Subcutaneous adipose tissue (tissue), 4 donors: ENCODE results near the gene ZSCAN9. TPM values are rescaled to one million over a fixed set of nuclear protein-coding genes. Genes with fewer than 3 reads are reported as not detected.

Experiments used
- total RNA-seq, 4 donors: library from RNA; depleted of rRNA; stranded (reverse); fragments of >200 nt; gene quantifications; one replicate each; pipeline ENCODE4 v1.1.0, GENCODE V29; 2016
- TF ChIP-seq, protein P1 (sequence below): fragments of 450-650 bp; IDR thresholded peaks from one replicate; pipeline ENCODE4 v1.5.1; 2016; ENCODE audit warnings: low read depth, mild to moderate bottlenecking, control low read depth, antibody characterized with exemption, moderate library complexity

ZSCAN9 gene
- 10 to 100 TPM in 3 of 4 donors, 1 to 10 TPM in 1; 8.2 to 16.2 (median 13.5) TPM for total RNA-seq

- TF ChIP-seq, protein P1, sequence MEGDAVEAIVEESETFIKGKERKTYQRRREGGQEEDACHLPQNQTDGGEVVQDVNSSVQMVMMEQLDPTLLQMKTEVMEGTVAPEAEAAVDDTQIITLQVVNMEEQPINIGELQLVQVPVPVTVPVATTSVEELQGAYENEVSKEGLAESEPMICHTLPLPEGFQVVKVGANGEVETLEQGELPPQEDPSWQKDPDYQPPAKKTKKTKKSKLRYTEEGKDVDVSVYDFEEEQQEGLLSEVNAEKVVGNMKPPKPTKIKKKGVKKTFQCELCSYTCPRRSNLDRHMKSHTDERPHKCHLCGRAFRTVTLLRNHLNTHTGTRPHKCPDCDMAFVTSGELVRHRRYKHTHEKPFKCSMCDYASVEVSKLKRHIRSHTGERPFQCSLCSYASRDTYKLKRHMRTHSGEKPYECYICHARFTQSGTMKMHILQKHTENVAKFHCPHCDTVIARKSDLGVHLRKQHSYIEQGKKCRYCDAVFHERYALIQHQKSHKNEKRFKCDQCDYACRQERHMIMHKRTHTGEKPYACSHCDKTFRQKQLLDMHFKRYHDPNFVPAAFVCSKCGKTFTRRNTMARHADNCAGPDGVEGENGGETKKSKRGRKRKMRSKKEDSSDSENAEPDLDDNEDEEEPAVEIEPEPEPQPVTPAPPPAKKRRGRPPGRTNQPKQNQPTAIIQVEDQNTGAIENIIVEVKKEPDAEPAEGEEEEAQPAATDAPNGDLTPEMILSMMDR: no peak
Measured at GRCh38 chr6:28225056-28225834, at the start of gene ZSCAN9. TSS of gene ZSCAN9 (plus strand) at chr6:28225275. CDS start at chr6:28227085, 1,810 bp downstream.

- TF ChIP-seq, protein P1: no peak
Measured at GRCh38 chr6:28176373-28176772, 48.7 kb upstream of the ZSCAN9 start.

- TF ChIP-seq, protein P1: no peak
Measured at GRCh38 chr6:28182255-28182654, 42.8 kb upstream of the ZSCAN9 start.

DNA sequence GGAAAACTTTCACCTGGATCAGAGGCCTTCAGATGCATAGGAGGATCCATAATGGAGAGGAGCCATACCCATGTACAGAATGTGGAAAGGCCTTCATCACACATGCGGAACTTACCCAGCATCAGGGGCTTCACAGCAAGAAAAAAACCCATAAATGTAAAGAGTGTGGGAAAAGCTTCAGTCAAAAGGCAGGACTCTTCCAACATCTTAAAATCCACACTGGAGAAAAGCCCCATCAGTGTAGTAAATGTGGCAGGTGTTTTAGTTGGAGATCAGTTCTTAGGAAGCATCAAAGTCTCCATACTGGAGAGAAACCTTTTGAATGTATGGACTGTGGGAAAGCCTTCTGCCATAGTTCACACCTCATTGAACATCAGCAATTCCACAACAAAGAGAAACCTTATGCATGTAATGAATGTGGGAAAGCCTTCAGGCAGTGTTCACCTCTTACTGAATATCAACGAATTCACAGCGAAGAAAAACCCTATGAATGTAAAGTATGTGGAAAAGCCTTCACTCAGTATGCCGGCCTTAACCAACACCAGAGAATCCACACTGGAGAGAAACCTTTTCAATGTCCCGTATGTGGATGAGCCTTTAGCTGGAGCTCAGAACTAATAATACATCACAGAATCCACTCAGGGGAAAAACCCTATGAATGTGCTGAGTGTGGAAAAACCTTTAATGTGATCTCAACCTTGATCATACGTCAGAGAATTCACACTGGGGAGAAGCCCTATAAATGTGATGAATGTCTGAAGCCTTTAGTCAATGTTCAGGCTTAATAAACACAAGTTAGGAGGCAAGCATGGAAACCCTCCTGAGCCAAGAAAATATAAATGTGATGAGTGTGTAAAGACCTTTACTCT, 36.7 kb upstream of the ZSCAN9 start:
- TF ChIP-seq, protein P1: no peak

DNA sequence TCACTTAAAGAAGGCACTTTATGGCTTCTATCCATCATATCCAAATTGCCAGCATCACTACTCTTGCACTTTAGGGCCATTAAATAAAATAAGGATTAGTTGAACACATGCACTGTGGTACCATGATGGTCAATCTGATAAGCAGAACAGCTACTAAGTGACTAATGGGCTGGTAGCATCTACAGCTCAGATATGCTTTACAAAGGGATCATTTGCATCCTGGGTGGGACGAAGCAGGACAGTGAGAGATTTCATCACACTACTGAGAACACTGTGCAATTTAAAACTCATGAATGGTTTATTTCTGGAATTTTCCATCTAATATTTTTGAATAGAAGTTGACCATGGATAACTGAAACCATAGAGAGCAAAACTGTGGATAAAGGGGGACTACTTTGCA, 25.1 kb upstream of the ZSCAN9 start:
- TF ChIP-seq, protein P1: no peak

- TF ChIP-seq, protein P1: no peak
Measured at GRCh38 chr6:28203201-28203600, 21.9 kb upstream of the ZSCAN9 start.

DNA sequence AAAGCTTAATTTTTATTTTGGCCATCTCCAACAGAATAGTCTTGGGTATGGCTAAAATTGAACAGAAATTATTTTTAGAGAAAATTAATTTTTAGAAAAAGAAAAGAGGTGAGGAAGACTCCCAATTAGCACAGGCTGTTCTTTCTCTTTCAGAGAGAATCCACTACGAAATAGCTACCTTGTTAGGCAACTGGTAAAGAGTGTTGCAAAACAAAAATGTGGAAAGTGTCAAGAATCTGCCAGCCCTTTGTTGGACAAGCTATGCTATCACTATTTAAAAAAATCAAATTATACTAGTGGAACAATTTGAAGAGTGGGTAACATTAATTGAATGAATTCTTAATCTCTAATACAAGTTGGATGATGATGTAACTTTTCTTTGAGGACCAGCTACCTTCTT, 19.2 kb upstream of the ZSCAN9 start:
- TF ChIP-seq, protein P1: no peak
